GM19397 (cell line): ENCODE results near the gene ATF3.
"Not testable (repeated sequence)": the region's sequence is repeated elsewhere in the genome, so short reads cannot be mapped to it uniquely, and the experiment has no call there.

ENCODE experiments used
- ATAC-seq: cut with Tn5 transposase; IDR thresholded peaks from one replicate; pipeline ENCODE4 v1.9.1; 2021; ENCODE audit warnings: mild to moderate bottlenecking, moderate library complexity; ENCODE audit not compliant: unreplicated experiment

ATF3 gene

DNA sequence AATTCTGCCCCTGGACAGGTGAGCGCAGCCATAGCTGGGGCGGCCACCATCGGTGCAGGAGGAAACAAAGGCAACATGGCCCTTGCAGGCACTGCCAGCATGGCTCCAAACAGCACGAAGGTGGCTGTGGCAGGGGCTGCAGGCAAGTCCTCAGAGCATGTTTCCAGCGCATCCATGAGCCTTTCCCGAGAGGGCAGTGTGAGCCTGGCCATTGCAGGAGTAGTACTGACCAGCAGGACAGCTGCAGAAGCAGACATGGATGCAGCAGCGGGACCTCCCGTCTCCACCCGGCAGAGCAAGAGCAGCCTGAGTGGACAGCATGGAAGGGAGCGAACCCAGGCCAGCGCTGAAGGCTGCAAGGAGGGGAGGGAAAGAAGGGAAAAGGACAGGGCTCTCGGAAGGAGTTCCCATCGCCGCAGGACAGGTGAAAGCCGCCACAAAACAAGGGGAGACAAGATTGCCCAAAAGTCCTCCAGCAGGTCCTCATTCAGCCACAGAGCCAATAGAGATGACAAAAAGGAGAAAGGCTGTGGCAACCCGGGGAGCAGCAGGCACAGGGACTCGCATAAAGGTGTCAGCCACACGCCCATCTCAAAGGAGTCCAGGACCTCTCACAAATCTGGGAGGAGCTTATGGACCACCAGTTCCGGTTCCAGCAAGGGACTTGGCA is 17.4 kb downstream of the ATF3 start:
- ATAC-seq: no peak

GRCh38 chr1:212628046-212628445 is 19.5 kb downstream of the ATF3 start:
- ATAC-seq: no peak

DNA sequence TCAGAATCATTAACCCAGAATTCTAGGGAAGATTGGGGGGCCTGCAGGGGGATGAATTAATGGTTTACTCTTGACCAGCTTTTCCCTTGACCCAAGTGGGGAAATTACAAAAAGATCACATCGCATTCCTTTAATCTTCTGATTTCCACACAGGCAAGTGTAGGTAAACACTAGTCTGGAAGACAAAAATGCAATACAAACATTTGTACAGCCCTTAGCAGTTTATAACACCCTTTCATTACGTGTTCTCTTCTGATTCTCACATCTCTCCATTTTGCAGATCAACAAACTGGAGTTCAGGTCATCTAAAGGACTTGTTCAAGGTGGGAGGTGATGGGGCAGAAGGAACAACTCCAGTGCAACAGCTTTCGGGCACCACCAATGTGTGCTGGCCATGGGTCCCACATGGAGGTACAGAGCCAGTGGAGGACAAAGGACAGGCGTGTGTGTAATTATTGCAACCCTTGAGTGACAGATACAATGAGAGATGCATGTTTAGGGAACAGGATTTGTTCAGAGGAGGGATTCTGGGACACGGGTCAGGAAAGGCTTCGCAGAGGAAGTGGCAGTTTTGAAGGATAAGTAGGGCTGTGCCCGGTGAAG is 20.4 kb downstream of the ATF3 start:
- no peak for ATAC-seq

DNA sequence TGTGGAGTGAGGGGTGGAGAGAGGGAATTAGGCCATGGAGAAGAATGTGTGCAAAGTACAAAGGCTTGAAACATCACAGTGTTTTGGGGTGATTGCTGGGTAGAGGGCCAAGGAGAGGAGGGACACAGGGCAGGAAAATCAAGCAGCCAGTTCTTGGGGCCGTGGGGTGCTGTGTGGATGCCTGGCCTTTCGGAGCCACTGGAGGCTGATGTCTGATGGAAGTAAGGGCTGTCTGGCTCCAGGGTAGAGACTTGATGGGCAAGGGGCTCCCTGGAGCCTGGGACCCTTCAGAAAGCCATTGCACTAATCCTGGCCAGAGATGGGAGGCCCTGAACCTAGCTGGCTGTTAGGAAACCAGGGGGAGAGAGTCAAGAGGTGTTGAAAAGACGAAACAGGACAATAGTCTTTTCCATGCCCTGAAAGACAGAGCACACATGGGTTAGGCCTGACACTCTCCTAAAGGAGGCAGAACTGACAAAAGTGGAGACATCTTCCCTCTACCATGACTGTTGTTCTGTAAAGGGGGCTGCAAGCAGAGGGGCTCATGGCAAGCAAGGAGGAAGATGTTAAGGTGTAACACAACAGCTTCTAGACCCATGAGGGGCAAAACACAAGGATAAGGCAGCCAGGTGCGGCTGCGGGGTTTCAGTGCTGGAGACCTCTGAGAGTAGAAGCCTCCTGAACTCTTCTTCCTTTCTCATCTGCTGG is 21.0 kb downstream of the ATF3 start:
- ATAC-seq: no peak

DNA sequence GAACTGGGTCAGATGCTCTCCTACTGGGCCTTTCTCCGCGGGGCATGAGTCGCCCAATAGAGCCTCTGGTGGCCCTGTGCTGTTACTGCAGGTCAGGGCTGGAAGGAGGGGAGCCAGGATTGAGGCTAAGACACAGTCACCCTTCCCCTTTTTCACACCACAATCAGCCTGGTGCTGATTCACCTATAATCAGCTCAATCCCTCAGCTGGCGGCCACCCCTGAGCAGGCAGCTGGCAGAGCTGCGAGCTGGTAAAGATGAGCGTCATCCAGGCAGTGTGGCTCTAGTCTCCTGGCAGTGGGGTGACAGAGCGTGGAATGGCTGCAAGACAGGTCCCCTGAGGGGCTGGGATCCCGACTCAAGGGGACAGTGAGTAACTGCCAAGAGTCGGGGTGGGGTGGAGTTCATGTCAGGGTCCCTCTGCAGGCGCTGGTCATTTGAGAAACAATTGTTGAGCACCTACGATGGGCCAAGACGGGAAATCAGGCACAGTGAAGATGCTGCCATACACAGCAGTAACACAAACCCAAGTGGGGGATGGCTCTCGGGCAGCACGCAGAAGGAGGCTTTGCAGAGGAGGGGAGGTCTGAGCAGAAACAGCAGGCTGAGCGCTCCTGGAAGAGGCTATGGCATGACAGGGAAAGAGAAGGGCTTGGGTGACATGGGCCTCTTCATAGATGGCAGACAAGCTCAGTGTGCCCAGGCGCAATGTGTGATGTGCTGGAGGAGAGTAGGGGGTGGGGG is 21.8 kb downstream of the ATF3 start:
- ATAC-seq: peak; percentile 89

DNA sequence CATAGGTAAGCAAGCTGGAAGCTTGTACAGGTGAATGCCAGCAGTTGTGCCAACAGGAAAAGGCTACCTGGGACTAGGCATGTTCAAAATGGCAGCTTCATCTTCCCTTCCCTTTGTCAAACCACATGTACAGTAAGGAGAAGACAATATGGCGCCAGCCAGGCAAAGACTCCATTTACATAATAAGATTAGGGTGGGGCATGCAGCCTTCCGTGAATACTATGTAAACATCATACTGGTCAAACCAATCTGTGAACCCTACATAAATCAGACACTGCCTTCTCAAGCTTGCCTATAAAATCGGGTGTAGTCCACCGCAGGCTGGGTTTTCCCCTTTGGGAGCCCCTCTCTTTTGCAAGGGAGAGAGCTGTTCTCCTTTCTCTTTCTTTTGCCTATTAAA is 24.6 kb downstream of the ATF3 start:
- ATAC-seq: no peak

DNA sequence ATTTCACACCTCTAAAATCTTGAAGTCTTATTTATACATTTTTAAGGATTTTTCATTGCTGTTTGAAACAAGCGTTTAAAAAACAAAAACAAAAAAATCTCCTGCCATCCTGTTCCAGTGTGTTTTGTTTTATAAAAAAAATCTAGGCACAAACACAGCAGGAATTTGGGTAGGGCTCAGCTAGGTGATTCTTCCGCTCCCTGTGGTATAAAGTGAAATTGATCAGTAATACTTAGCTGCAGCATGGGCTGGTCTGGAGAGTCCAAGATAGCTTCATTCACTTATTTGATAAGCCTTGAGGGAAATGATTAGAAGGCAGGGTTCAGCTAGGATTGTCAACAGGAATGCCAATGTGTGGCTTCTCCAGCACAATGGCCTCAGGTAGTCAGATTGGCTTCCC is 25.7 kb downstream of the ATF3 start:
- no peak for ATAC-seq

DNA sequence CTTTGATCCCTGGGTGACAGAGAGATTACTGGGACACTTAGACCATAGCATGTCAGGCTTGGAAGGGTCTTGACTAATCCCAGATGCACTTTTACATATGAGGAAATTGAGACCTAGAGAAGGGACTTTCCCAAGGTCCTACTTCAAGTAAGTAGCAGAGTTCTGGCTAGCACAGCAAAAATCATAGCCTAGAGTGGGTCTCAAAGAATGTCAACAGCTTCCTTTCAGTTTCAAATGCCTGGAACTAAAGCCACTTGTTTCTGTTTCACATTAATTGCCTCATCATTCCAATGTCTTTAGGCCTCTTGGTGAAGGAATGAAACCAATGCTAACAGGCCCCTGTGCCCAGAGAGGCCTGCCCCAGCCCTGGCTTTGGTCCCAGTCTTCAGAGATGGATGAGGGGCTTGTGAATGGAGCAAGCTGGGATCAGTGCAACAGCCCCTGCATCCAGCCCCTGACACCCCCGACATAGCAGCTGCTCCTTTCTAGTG is 26.6 kb downstream of the ATF3 start:
- no peak for ATAC-seq

- no peak for ATAC-seq
Measured at GRCh38 chr1:212637902-212638301, 29.3 kb downstream of the ATF3 start.

- no peak for ATAC-seq
Measured at GRCh38 chr1:212638492-212639151, 30.1 kb downstream of the ATF3 start.

GRCh38 chr1:212639524-212639923 is 31.0 kb downstream of the ATF3 start:
- ATAC-seq: not testable (repeated sequence)

- ATAC-seq: no peak
Measured at GRCh38 chr1:212640223-212640878, 31.8 kb downstream of the ATF3 start.

- no peak for ATAC-seq
Measured at GRCh38 chr1:212641956-212642355, 33.4 kb downstream of the ATF3 start.

DNA sequence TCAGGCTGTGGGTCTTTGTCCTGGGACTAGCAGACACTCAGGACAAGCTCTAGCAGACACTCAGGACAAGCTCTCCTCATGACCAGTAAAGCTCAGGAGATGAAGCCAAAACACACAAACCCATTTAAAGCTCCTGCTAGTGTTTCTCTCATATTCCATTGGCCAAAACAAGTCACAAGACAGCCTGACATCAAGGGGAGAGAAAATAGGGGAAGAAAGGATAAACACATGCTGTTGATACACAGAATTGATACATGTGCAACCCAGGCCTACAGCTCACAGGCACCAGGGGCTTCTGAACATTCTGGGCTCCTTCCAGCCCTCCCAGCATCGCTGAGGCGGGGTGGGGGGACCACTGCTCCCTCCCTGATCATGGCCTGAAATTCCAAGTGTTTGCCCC is 35.3 kb downstream of the ATF3 start:
- ATAC-seq: no peak

DNA sequence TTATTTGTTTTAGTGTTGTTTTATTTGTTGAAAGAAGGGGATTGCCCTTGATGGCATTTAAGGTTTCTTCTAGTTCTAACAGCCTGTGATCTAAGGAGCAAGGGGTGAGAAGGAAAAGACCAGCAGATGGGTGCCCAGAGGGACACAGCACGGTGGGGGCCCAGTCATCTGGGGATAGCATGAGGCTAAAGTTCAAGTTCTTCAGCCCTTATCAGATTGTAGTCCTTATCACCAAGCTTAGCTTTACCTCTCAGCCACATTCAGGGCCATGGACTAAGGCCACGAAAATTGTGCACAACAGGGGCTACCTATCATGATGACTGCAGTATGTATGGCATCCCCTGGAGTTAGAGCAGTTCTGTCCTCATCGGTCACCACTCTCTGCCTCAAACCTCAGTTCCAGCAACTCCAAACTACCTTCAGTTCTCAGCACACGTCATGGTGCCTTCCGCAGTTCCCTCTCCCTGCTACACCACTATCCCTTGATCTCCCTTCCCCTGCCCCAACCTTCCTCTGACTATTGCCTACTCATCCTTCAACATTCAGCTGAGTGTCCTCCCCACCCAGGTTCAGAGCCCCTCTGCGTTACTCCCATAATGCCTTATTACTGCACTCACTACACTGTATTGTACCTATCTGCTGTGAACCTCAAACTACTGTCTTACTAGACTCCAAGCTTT is 36.4 kb downstream of the ATF3 start:
- no peak for ATAC-seq

DNA sequence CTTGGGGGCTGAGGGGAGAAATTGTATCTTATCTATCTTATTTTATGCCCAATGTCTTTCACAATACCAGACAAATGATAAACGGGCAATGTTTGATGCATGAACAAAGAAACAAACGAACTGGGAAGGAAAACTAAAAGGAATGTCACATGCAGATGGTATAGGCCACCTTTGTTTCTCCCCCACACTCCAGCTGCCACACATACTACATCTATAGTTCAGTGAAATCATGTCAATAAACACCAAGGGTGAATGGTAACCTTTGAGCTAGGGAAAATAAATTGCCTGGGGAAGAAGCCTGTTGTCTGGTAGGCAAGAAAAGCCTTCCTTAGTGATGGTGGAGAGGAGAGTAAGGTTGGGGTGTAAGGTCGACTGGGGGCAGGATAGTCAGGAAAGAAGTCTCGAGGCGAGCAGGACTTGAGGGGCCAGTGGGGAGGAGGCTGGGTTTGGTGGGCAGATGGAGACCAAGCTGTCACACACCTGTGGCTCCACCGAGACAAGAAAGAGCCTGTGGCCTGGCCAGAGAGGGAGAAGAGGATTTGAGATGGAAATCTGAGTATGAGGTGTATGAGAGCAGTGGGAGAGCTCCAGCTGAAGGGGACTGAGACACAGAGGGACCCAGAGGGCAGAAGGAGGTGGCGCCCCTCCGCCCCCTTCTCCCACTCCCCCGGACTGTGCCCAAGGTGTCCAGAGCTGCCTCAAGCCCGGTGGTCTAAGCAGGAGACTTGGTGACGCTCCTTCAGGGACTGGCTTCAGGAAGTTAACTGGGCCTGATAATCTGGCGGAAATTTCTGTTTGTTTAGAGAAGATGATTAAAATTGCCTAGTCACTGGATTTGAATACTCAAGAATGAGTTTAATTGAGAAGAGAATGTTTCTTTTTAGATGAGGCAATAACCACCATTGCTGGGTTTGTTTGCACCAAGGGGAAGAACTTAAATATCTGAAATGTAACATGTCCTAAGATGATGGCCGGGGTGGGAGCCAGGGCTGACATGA is 37.3 kb downstream of the ATF3 start:
- ATAC-seq: no peak

GRCh38 chr1:212646588-212646987 is 38.0 kb downstream of the ATF3 start:
- ATAC-seq: no peak

GRCh38 chr1:212647004-212647403 is 38.4 kb downstream of the ATF3 start:
- ATAC-seq: no peak

DNA sequence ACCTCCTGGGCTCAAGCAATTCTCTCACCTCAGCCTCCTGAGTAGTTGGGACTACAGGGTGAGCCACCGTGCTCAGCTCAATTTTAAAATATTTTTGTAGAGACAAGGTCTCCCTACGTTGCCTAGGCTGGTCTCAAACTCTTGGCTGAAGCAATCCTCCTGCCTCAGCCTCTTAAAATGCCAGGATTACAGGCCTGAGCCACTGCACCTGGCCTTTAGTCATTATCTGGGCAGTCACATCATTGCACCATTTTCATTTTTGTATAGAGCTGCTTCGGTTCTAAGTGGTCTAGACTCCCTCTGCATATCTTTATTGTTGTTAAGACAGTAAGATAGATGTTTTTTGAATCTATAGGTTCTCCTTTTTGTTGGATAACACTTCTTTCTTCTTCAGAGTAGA is 39.9 kb downstream of the ATF3 start:
- no peak for ATAC-seq
